ENCODE results near the gene GPD1L.

The GPD1L gene

GRCh38 chr3:32128936-32129335 is 22.5 kb downstream of the GPD1L start:
- peak; percentile 59 for DNase-seq (ENCODE audit: low read depth, low spot score)
- H3K4me3 ChIP-seq (ENCODE audit: low read length) = no peak overlapping the region

DNA sequence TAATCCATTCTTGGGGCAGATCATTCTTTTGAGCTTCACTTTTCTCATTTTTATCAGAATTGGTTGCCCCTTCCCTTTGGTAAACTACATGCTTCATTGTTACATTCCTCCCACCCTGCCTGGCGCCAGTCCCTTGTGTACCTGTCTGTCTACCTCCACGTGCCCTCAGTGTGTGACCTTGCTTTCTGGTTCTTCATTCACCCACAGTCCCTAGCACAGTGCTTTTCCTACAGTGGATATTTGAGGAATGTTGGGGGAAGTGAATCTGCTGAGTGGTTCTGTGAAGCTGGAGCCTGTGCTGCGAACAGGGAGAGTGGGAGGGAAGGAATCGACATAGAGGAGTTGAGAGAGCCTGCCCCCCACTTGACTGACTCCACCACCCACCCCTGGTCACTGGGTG is 23.4 kb downstream of the GPD1L start:
- no peak overlapping the region for H3K4me3 ChIP-seq (ENCODE audit: low read length)
- DNase-seq (ENCODE audit: low read depth, low spot score) = no peak

DNA sequence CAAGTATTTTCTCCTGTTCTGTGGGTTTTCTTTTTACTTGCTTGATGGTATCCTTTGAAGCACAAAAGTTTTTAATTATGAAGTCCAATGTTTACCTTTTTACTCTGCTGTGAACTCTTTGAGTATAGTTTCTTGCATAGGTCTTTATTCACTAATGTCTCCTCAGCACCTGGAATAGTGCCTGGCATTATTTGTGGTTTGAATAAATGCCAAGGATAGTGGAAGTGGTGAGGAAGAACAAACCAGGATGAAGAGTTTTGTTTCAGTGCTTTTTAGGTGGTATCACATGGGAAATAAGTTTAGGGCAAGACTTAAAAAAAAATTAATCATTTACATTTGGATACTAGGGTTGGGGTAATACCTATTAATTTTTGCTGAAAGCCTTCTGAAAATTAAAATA is 25.7 kb downstream of the GPD1L start:
- no peak overlapping the region for H3K4me3 ChIP-seq (ENCODE audit: low read length)
- no peak for DNase-seq (ENCODE audit: low read depth, low spot score)

- no peak for DNase-seq (ENCODE audit: low read depth, low spot score)
- H3K4me3 ChIP-seq (ENCODE audit: low read length) = no peak overlapping the region
Measured at GRCh38 chr3:32132706-32133105, 26.3 kb downstream of the GPD1L start.

GRCh38 chr3:32136703-32137102 is 30.3 kb downstream of the GPD1L start:
- no peak overlapping the region for H3K4me3 ChIP-seq (ENCODE audit: low read length)
- no peak for DNase-seq (ENCODE audit: low read depth, low spot score)

DNA sequence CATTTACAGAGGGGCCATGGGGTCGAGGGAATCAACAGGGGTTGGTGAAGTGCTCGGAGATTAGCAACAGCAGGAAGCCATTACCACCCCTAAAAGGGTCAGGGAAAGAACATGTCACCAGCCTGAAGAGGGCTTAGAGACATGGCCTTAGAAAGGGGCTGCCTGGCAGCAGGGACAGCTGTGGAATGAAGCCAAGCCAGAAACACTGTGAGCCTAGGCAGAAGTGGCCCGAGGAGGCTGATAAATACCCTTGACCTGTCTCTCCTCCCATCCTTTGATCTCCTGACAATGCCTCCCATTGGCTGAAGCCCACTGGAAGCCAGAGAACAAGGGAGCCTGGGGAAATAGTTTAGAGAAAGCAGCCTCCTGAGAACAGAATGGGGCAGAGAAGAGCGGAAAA is 31.4 kb downstream of the GPD1L start:
- no peak for DNase-seq (ENCODE audit: low read depth, low spot score)
- no peak overlapping the region for H3K4me3 ChIP-seq (ENCODE audit: low read length)

DNA sequence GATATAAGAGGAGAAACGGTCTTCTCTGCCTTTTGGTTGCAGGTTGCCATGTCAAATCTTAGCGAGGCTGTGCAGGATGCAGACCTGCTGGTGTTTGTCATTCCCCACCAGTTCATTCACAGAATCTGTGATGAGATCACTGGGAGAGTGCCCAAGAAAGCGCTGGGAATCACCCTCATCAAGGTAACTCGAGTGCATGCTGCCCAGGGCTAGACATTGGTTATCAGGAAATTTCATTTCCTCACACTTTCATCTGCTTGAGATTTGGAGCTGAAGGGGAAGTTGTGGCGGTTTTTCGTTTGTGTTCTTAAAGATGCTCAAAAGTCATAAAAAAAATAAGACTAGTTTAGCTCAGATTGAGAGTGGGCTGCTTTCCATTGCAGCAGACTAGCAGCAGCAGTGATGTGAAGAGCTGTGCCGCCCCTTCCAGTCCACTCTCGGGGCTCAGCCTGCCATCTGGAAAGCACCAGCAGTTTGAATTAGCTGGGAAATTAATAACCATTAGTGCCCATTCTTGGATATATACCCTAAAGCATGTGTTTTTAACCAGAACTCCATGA is 32.2 kb downstream of the GPD1L start:
- peak; percentile 41 for DNase-seq (ENCODE audit: low read depth, low spot score)
- no peak overlapping the region for H3K4me3 ChIP-seq (ENCODE audit: low read length)

DNA sequence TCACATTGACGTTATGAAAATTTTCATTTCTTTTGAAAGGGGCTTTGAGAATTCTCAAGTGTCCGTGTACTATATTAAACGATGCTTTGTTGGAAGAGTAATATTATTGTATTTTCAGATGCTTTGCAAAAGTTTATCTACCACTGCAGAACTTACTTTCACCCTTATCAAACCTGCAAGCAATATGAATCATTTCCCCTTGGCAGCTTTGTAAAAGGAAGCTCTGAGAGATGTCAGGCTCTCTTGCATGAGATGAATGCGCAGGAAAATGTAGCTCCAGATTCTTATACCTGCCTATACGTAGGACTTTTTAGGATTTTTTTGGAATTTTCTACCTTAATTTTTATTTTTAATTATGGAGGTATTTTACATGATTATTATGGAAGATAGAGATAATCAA is 34.5 kb downstream of the GPD1L start:
- no peak overlapping the region for H3K4me3 ChIP-seq (ENCODE audit: low read length)
- no peak for DNase-seq (ENCODE audit: low read depth, low spot score)

- no peak overlapping the region for H3K4me3 ChIP-seq (ENCODE audit: low read length)
- peak; percentile 70 for DNase-seq (ENCODE audit: low read depth, low spot score)
Measured at GRCh38 chr3:32143849-32144757, 37.7 kb downstream of the GPD1L start.

GRCh38 chr3:32146746-32147211 is 40.4 kb downstream of the GPD1L start:
- no peak for DNase-seq (ENCODE audit: low read depth, low spot score)
- H3K4me3 ChIP-seq (ENCODE audit: low read length) = no peak overlapping the region

DNA sequence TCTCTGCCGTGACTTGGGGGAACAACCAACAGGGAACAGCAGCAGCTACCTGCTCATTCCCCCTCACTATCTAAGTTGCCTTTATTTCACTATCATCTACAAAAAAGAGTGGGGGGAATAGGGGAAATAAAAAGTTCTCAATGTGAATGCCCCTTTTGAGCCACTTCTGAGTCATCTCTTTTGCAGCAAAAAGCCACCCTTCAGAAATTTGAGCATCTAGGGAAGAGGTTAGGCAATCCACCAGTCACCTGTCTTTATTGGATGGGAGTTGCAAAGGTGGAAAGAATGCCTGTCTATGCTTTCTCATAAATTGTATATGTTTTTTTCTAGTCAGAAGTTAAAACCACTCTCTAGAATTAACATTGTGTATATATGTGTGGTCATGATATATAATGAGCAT is 41.1 kb downstream of the GPD1L start:
- no peak overlapping the region for H3K4me3 ChIP-seq (ENCODE audit: low read length)
- no peak for DNase-seq (ENCODE audit: low read depth, low spot score)

DNA sequence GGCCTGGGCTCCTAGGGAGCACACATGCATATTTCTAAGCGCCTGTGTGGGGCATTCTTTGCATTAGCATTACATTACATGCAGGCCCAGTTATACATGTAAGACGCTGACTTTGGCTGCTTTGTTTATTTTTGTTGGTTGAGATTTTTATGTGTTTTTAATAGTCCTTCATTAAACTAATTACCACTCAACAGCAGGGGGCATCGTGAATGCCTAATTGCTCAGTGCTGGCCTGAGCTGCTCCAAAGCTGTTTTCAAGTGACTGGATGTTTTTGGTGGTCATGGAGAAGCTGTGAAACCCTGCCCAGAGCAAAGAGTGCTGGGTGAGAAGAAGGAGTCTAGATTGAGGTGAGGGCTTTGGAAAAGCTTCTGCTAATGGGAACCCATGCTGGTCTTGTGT is 41.5 kb downstream of the GPD1L start:
- no peak for DNase-seq (ENCODE audit: low read depth, low spot score)
- no peak overlapping the region for H3K4me3 ChIP-seq (ENCODE audit: low read length)

DNA sequence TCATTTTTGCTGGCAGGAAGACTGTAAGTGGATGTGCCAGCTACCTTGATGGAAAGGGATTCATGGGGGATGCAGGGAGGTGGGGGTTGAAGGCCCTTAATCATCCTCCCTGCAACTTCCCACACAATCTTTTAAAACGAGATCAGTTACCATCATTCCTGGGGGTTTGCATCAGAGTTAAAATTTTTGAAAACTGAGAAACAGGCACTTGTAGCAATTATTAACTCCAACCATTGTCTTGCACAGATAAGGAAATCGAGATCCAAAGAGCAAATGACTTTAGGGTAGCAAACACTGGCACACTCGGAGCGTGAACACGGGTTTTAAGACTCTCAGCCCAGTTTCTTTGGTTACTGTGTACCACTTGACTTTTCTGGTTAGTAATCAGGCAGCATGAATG is 41.9 kb downstream of the GPD1L start:
- no peak overlapping the region for H3K4me3 ChIP-seq (ENCODE audit: low read length)
- no peak for DNase-seq (ENCODE audit: low read depth, low spot score)

GRCh38 chr3:32153414-32154204 is 47.2 kb downstream of the GPD1L start:
- DNase-seq (ENCODE audit: low read depth, low spot score) = no peak
- no peak overlapping the region for H3K4me3 ChIP-seq (ENCODE audit: low read length)

- DNase-seq (ENCODE audit: low read depth, low spot score) = no peak
- H3K4me3 ChIP-seq (ENCODE audit: low read length) = no peak overlapping the region
Measured at GRCh38 chr3:32154205-32154579, 47.8 kb downstream of the GPD1L start.

DNA sequence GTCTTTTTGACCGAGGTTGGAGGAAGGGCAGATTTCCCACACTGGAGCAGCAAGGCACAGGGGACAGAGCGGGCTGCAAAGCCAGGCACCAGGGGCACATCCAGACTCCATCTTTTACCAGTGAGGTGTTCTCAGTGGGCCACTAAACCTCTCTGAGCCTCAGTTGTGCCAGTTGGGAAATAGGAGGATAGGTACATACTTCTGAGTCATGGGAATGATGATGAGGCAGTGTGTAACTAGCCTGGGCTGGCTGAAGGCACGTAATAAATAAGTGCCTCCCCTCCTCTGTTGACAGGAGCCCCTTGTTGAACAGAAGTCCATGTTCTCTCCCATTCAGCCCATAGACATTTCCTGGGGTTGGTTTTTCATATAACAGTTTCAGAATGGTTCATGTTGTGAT is 48.7 kb downstream of the GPD1L start:
- no peak overlapping the region for H3K4me3 ChIP-seq (ENCODE audit: low read length)
- no peak for DNase-seq (ENCODE audit: low read depth, low spot score)

GRCh38 chr3:32157600-32158264 is 51.3 kb downstream of the GPD1L start:
- H3K4me3 ChIP-seq (ENCODE audit: low read length) = no peak overlapping the region
- DNase-seq (ENCODE audit: low read depth, low spot score) = no peak

- no peak overlapping the region for H3K4me3 ChIP-seq (ENCODE audit: low read length)
- DNase-seq (ENCODE audit: low read depth, low spot score) = no peak
Measured at GRCh38 chr3:32160706-32161214, 54.3 kb downstream of the GPD1L start.

DNA sequence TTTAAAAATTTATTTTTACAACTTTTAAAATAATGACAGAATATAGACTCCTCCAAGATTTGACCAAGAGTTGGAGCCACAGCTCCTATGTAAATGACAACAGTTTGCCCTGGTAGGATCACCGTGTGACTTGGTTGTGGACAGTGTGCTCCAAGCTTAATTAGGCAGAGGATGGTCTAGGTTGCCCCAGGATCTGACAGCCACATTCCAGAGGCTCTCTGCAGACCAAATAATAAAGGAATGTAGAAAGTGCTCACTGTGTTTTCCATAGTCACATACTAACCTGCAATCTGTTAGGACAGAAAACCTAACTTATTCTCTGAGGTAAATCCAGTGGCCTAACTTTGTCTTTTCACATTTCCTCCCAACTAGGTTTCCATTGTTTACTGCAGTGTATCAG is 59.0 kb downstream of the GPD1L start:
- no peak overlapping the region for H3K4me3 ChIP-seq (ENCODE audit: low read length)
- DNase-seq (ENCODE audit: low read depth, low spot score) = no peak
